ENCODE measurements around the gene NLK.
"Not testable (repeated sequence)": the region's sequence is repeated elsewhere in the genome, so short reads cannot be mapped to it uniquely, and the experiment has no call there.

Gene NLK

DNA sequence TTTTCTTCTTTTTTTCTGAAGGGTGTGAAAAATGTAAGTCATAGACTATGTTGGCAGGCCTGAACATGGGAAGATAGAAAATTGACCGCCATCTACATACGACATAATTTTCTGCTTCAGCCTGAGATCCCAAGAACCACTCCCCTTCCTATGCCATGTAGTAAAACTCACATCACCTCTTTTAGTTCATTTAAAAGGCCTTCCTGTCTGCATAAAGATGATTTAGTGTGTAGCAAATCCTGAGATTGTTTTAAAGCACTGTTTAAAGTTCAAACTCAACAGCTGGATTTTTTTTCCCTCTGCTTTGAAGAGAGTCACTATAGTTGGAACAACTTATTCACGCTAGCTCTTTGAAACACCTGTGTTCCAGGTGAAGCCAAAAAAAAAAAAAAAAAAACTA lies 101.5 kb downstream of the NLK start:
- Histone ChIP-seq H3K27me3 (ENCODE audit: insufficient read depth, low read length) (no peaks in the 10 kb centered on the region), H3K4me1 (ENCODE audit: control insufficient read depth, insufficient read depth, low read length, unreplicated experiment) (peaks cover 13% of the 10 kb centered on the region), H3K27ac (ENCODE audit: low read depth, low read length) (no peak overlapping the region), H3K4me3 (ENCODE audit: low read depth, low read length) (no peak overlapping the region), H3K79me2 (ENCODE audit: control insufficient read depth, insufficient read depth, low read length, unreplicated experiment) (no peaks in the 10 kb centered on the region), H3K36me3 (ENCODE audit: insufficient read depth, low read length) (no peaks in the 10 kb centered on the region), H2AFZ (ENCODE audit: low read length, unreplicated experiment) (no peak overlapping the region)

DNA sequence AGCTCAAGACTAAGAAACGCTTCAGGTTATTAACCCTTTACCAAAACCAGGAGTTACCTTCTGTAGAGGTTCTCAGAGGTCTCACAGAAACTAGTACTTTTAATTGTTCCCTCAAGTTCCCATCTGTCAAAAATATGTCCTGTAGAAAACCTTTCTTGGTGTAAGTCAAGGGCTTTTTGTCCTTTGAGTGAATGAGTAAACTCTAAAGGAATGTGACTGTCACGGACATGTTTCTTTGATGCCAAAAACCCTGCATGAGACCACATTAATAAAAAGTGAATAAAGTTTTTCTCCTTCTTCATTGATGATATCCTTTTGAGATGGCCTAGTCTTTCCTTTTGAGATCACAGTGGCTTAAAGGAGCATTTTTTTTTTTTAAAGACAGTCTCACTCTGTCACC lies 102.9 kb downstream of the NLK start:
- H3K27me3 ChIP-seq (ENCODE audit: insufficient read depth, low read length), result no peaks in the 10 kb centered on the region
- H3K27ac ChIP-seq (ENCODE audit: low read depth, low read length), result no peak overlapping the region
- H2AFZ ChIP-seq (ENCODE audit: low read length, unreplicated experiment), result no peak overlapping the region
- peaks cover 13% of the 10 kb centered on the region for H3K4me1 ChIP-seq (ENCODE audit: control insufficient read depth, insufficient read depth, low read length, unreplicated experiment)
- H3K4me3 ChIP-seq (ENCODE audit: low read depth, low read length), result no peak overlapping the region
- no peaks in the 10 kb centered on the region for H3K36me3 ChIP-seq (ENCODE audit: insufficient read depth, low read length)
- no peaks in the 10 kb centered on the region for H3K79me2 ChIP-seq (ENCODE audit: control insufficient read depth, insufficient read depth, low read length, unreplicated experiment)

DNA sequence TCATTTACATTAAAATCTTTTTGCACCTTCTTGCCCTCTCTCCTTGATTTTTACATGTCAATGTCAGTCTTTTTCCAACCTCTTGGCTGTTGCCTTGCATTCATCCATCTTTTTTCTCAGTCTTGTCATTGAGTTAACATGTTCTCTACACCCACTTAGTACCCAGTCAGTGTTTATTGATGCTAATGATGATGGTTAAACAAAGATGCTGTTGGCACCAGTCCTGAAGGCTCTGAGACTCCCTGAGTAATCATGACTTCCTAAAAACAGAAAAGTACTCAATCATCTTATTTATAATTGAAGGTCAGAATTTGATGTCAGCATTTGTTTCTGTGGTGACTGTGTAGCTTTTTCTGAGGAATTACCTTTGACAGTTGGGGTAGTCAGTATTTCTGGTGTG lies 104.5 kb downstream of the NLK start:
- Histone ChIP-seq H2AFZ (ENCODE audit: low read length, unreplicated experiment) (no peak overlapping the region), H3K36me3 (ENCODE audit: insufficient read depth, low read length) (no peaks in the 10 kb centered on the region), H3K4me1 (ENCODE audit: control insufficient read depth, insufficient read depth, low read length, unreplicated experiment) (peaks cover 13% of the 10 kb centered on the region), H3K27ac (ENCODE audit: low read depth, low read length) (no peak overlapping the region), H3K79me2 (ENCODE audit: control insufficient read depth, insufficient read depth, low read length, unreplicated experiment) (no peaks in the 10 kb centered on the region), H3K4me3 (ENCODE audit: low read depth, low read length) (no peak overlapping the region), H3K27me3 (ENCODE audit: insufficient read depth, low read length) (no peaks in the 10 kb centered on the region)

DNA sequence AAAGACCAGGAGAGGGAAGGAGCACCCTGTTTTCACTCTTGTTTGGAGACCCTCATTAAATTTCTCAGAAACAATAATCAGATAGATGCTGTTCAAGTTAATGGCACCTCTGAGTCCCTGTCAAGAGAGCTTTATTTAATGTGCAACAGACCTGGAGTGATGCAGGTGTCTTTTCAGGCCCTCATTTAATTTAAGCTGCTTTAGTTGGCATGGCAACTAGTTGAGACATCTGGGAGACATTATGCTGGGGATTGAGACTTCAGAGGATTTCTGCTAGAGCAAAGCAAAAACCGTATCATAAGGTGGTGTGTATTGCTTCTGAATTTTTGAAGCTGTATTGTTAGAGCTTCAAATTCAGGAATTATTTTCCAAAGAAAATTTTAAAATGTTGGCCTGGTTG lies 108.5 kb downstream of the NLK start:
- no peak overlapping the region for H3K4me3 ChIP-seq (ENCODE audit: low read depth, low read length)
- H3K27me3 ChIP-seq (ENCODE audit: insufficient read depth, low read length), result no peaks in the 10 kb centered on the region
- no peak overlapping the region for H3K27ac ChIP-seq (ENCODE audit: low read depth, low read length)
- H3K36me3 ChIP-seq (ENCODE audit: insufficient read depth, low read length), result peaks cover 9% of the 10 kb centered on the region; the same call in 1 of the 2 replicates
- H3K79me2 ChIP-seq (ENCODE audit: control insufficient read depth, insufficient read depth, low read length, unreplicated experiment), result no peaks in the 10 kb centered on the region
- H3K4me1 ChIP-seq (ENCODE audit: control insufficient read depth, insufficient read depth, low read length, unreplicated experiment), result no peaks in the 10 kb centered on the region
- H2AFZ ChIP-seq (ENCODE audit: low read length, unreplicated experiment), result no peak overlapping the region

DNA sequence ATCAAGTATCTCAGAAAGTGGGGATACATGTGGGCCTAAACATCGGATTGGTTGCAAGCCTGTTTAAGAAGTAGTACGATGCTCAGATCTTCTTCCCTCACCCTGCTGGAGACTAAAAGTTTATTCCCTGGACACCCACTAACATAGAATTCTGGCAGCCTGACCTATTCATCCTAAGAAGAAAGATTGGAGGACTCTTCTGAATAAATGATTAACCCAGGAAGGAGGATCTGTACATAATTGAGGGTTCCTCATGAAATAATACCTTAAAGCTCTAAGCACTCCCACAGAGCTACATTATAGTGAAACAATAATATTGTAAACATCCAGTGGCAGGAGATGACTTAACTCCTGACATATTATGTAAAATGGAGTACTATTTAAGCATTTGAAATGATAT lies 111.7 kb downstream of the NLK start:
- no peak overlapping the region for H2AFZ ChIP-seq (ENCODE audit: low read length, unreplicated experiment)
- H3K36me3 ChIP-seq (ENCODE audit: insufficient read depth, low read length), result peaks cover 9% of the 10 kb centered on the region; the same call in 1 of the 2 replicates
- no peaks in the 10 kb centered on the region for H3K27me3 ChIP-seq (ENCODE audit: insufficient read depth, low read length)
- no peaks in the 10 kb centered on the region for H3K4me1 ChIP-seq (ENCODE audit: control insufficient read depth, insufficient read depth, low read length, unreplicated experiment)
- H3K4me3 ChIP-seq (ENCODE audit: low read depth, low read length), result no peak overlapping the region
- H3K27ac ChIP-seq (ENCODE audit: low read depth, low read length), result no peak overlapping the region
- no peaks in the 10 kb centered on the region for H3K79me2 ChIP-seq (ENCODE audit: control insufficient read depth, insufficient read depth, low read length, unreplicated experiment)

DNA sequence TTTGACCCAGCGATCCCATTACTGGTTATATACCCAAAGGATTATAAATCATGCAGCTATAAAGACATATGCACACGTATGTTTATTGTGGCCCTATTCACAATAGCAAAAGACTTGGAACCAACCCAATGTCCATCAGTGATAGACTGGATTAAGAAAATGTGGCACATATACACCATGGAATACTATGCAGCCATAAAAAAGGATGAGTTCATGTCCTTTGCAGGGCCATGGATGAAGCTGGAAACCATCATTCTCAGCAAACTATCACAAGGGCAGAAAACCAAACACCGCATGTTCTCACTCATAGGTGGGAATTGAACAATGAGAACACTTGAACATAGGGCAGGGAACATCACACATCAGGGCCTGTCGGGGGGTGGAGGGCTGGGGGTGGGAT lies 112.9 kb downstream of the NLK start:
- H3K27me3 ChIP-seq (ENCODE audit: insufficient read depth, low read length); H3K27ac ChIP-seq (ENCODE audit: low read depth, low read length); H2AFZ ChIP-seq (ENCODE audit: low read length, unreplicated experiment); H3K36me3 ChIP-seq (ENCODE audit: insufficient read depth, low read length); H3K79me2 ChIP-seq (ENCODE audit: control insufficient read depth, insufficient read depth, low read length, unreplicated experiment); H3K4me3 ChIP-seq (ENCODE audit: low read depth, low read length); H3K4me1 ChIP-seq (ENCODE audit: control insufficient read depth, insufficient read depth, low read length, unreplicated experiment): not testable (repeated sequence)

DNA sequence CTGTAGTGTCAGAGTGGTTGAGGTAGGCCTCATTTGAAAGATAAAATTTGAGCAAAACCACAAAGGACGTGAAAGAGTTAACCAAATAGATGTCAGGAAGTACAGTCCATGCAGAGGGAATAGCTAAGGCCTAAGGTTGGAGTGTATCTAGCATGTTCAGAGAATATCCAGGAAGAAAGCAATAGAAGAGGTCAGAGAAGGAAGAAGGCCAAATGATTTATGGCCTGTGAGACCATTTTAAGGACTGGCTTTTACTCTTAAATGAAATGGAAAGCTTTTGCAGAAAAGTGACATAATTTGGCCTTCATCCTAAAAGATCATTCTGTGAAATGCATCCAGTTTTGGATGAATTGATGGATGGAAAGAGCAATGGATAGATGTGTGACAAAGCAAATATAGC lies 116.5 kb downstream of the NLK start:
- no peaks in the 10 kb centered on the region for H3K4me1 ChIP-seq (ENCODE audit: control insufficient read depth, insufficient read depth, low read length, unreplicated experiment)
- H3K79me2 ChIP-seq (ENCODE audit: control insufficient read depth, insufficient read depth, low read length, unreplicated experiment), result no peaks in the 10 kb centered on the region
- 0 out of 2 replicates have a peak, but pooled peaks cover under 1% of the 10 kb centered on the region for H3K36me3 ChIP-seq (ENCODE audit: insufficient read depth, low read length)
- no peak overlapping the region for H3K27ac ChIP-seq (ENCODE audit: low read depth, low read length)
- H2AFZ ChIP-seq (ENCODE audit: low read length, unreplicated experiment), result no peak overlapping the region
- H3K4me3 ChIP-seq (ENCODE audit: low read depth, low read length), result no peak overlapping the region
- H3K27me3 ChIP-seq (ENCODE audit: insufficient read depth, low read length), result no peaks in the 10 kb centered on the region

DNA sequence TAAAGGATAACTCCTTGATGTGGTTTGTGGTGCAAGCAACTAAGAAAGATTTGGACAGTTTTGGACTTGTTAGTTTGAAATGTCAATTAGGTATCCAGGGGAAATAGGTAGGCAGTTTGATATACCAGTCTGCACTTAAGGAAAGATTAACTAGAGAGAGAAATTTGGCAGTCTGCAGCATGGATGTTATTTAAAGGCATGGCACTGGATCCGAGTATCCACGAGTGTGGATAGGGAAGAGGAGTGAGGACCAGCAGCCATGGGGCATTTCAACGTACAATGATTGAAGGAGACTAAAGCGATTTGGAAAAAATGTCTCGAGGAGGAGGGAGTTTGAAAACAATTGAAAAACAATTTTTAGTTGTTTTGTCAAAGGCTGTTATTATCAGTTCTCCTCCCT lies 117.4 kb downstream of the NLK start:
- Histone ChIP-seq H3K4me3 (ENCODE audit: low read depth, low read length) (no peak overlapping the region), H3K79me2 (ENCODE audit: control insufficient read depth, insufficient read depth, low read length, unreplicated experiment) (no peaks in the 10 kb centered on the region), H3K36me3 (ENCODE audit: insufficient read depth, low read length) (no peaks in the 10 kb centered on the region), H3K4me1 (ENCODE audit: control insufficient read depth, insufficient read depth, low read length, unreplicated experiment) (no peaks in the 10 kb centered on the region), H3K27ac (ENCODE audit: low read depth, low read length) (no peak overlapping the region), H3K27me3 (ENCODE audit: insufficient read depth, low read length) (no peaks in the 10 kb centered on the region), H2AFZ (ENCODE audit: low read length, unreplicated experiment) (no peak overlapping the region)

DNA sequence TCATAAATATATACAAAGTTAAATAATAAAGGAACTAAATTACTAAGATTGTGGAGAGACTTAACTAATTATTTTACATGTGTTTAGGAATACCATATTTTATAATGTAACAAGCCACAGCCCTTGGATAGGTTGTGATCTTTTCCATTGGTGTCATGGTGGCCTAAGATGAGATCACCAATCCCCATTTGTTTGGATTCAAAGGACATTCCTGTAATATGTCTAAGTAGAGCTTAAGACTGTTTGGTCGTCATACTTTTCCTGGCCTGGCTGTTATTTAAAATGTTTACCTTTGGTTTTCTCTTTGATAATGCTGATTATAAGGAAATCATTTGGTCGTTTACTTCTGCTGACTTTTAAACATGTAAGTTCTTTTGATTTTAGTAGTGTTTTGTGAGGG lies 118.1 kb downstream of the NLK start:
- Histone ChIP-seq H3K27ac (ENCODE audit: low read depth, low read length) (no peak overlapping the region), H3K36me3 (ENCODE audit: insufficient read depth, low read length) (no peaks in the 10 kb centered on the region), H2AFZ (ENCODE audit: low read length, unreplicated experiment) (no peak overlapping the region), H3K4me1 (ENCODE audit: control insufficient read depth, insufficient read depth, low read length, unreplicated experiment) (no peaks in the 10 kb centered on the region), H3K4me3 (ENCODE audit: low read depth, low read length) (no peak overlapping the region), H3K79me2 (ENCODE audit: control insufficient read depth, insufficient read depth, low read length, unreplicated experiment) (no peaks in the 10 kb centered on the region), H3K27me3 (ENCODE audit: insufficient read depth, low read length) (no peaks in the 10 kb centered on the region)

DNA sequence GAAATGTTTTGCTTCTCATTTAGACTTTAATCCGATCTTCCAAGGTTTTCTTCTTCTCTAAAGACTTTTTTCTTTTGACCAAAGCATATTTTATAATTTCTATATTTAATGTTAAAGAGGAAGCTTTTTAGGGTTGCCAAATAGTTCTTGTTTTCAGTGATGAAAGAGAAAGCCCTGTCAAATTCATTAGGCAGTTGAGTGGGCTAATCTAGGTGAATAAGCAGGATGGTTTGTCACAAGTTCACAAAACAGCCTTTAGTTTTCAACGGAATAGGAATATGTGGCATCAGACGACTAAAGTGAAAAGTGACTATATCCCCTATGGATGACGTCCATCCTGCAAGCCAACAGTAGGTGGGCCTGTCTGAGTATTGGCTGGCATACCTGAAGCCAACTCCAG lies 118.8 kb downstream of the NLK start:
- H3K27me3 ChIP-seq (ENCODE audit: insufficient read depth, low read length), result no peaks in the 10 kb centered on the region
- H3K4me1 ChIP-seq (ENCODE audit: control insufficient read depth, insufficient read depth, low read length, unreplicated experiment), result no peaks in the 10 kb centered on the region
- H3K36me3 ChIP-seq (ENCODE audit: insufficient read depth, low read length), result no peaks in the 10 kb centered on the region
- H3K79me2 ChIP-seq (ENCODE audit: control insufficient read depth, insufficient read depth, low read length, unreplicated experiment), result no peaks in the 10 kb centered on the region
- H3K27ac ChIP-seq (ENCODE audit: low read depth, low read length), result no peak overlapping the region
- H3K4me3 ChIP-seq (ENCODE audit: low read depth, low read length), result no peak overlapping the region
- H2AFZ ChIP-seq (ENCODE audit: low read length, unreplicated experiment), result no peak overlapping the region

DNA sequence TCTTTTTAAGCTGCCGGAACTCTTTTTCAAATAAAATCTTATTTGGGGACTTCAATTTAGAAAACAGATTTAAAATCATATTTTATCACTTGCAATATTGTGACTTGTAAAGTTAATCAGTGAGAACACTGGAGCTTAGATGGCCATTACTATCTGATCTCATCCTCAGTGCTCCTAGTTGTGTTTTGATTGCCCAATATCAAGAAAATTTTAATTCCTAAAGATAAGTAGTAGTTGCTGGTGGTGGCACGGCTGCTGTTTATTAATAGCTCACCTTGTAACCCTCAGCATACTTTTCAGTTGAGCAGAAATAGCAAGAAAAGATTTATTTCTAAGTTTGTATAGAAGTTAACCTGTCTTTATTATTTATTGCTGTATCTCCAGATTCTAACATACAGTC lies 124.0 kb downstream of the NLK start:
- Histone ChIP-seq H3K4me1 (ENCODE audit: control insufficient read depth, insufficient read depth, low read length, unreplicated experiment) (peaks cover 16% of the 10 kb centered on the region), H3K79me2 (ENCODE audit: control insufficient read depth, insufficient read depth, low read length, unreplicated experiment) (no peaks in the 10 kb centered on the region), H3K27me3 (ENCODE audit: insufficient read depth, low read length) (no peaks in the 10 kb centered on the region), H2AFZ (ENCODE audit: low read length, unreplicated experiment) (no peak overlapping the region), H3K27ac (ENCODE audit: low read depth, low read length) (no peak overlapping the region), H3K4me3 (ENCODE audit: low read depth, low read length) (no peak overlapping the region), H3K36me3 (ENCODE audit: insufficient read depth, low read length) (peaks cover 4% of the 10 kb centered on the region; the same call in 1 of the 2 replicates)
